H1 (cell line): Measurements from ENCODE around the gene DPP10. TPM values are rescaled to one million over a fixed set of nuclear protein-coding genes. Genes with fewer than 3 reads are reported as not detected.

Source experiments
- CTCF ChIA-PET: fragments of 300-600 bp; sonication (Branson Sonifier 250); formaldehyde crosslinking; loops from one replicate; lab custom pipeline; 2021; ENCODE audit not compliant: partially characterized antibody; lab: Charles Lee
- POLR2A ChIA-PET: fragments of 300-600 bp; sonication (Branson Sonifier 250); formaldehyde crosslinking; loops from one replicate; lab custom pipeline; 2021; ENCODE audit warnings: inconsistent platforms; ENCODE audit not compliant: partially characterized antibody; lab: Charles Lee
- DNase-seq, 2 experiments: peaks; one replicate each; pipeline versions ENCODE4 v3.0.0 to v3.0.0-alpha.2; 2010 to 2022; ENCODE audit warnings: low spot score in 2 of 2, low read depth in 1 of 2, mixed read lengths in 1 of 2
- FAIRE-seq: peaks from 2 replicates; lab custom pipeline; 2011; peaks lifted over from hg19 to GRCh38; lab: Jason Lieb, UNC
- H2AFZ ChIP-seq: 2 replicates; pipeline ENCODE4 v1.8.1; 2012; ENCODE audit warnings: low read length, inconsistent platforms
- H2AK5ac ChIP-seq: 2 replicates; pipeline ENCODE4 v1.6.1; 2013; ENCODE audit warnings: low read depth, low read length
- H2BK120ac ChIP-seq: replicated peaks from 2 replicates; pipeline ENCODE3; 2013; ENCODE audit warnings: low read depth, low read length, inconsistent platforms
- H2BK12ac ChIP-seq: 2 replicates; pipeline ENCODE4 v1.6.1; 2013; ENCODE audit warnings: low read depth, low read length
- H2BK15ac ChIP-seq: 2 replicates; pipeline ENCODE4 v1.6.1; 2013; ENCODE audit warnings: low read length
- H2BK20ac ChIP-seq: 2 replicates; pipeline ENCODE4 v1.6.1; 2013; ENCODE audit warnings: low read length
- H2BK5ac ChIP-seq: 2 replicates; pipeline ENCODE4 v1.6.1; 2013; ENCODE audit warnings: low read depth, low read length
- H3K14ac ChIP-seq: 2 replicates; pipeline ENCODE4 v1.6.1; 2013; ENCODE audit warnings: inconsistent platforms; ENCODE audit not compliant: insufficient read length
- H3K18ac ChIP-seq: 2 replicates; pipeline ENCODE4 v1.6.1; 2013; ENCODE audit warnings: low read length; ENCODE audit errors: extremely low read depth
- H3K23ac ChIP-seq: 2 replicates; pipeline ENCODE4 v1.6.1; 2013; ENCODE audit warnings: inconsistent platforms; ENCODE audit not compliant: insufficient read length
- H3K23me2 ChIP-seq: 2 replicates; pipeline ENCODE4 v1.6.1; 2013; ENCODE audit warnings: low read depth, low read length
- H3K27ac ChIP-seq: 2 replicates; pipeline ENCODE4 v1.6.1; 2011; ENCODE audit warnings: low read depth, low read length, inconsistent platforms
- H3K27me3 ChIP-seq, 4 experiments: replicated peaks in 1 of 4; 1 replicate in 1 of 4; 2 replicates in 3 of 4; pipeline versions ENCODE4 v1.6.1 to v1.8.1; 2011 to 2013; ENCODE audit warnings: low read length in 3 of 4, mild to moderate bottlenecking in 3 of 4, inconsistent platforms in 2 of 4, mixed read lengths in 2 of 4, moderate library complexity in 1 of 4; ENCODE audit not compliant: control insufficient read depth in 3 of 4, insufficient read depth in 3 of 4; ENCODE audit errors: extremely low read depth in 1 of 4
- H3K36me3 ChIP-seq, 4 experiments: 2 replicates each; pipeline versions ENCODE4 v1.6.1 to v1.8.1; 2011 to 2013; ENCODE audit warnings: mild to moderate bottlenecking in 4 of 4, low read length in 3 of 4, moderate library complexity in 2 of 4, control low read depth in 1 of 4, inconsistent platforms in 1 of 4; ENCODE audit not compliant: insufficient read depth in 4 of 4, control insufficient read depth in 2 of 4
- H3K4ac ChIP-seq: replicated peaks from 2 replicates; pipeline ENCODE3; 2013; ENCODE audit warnings: low read length, low read depth, mixed read lengths, inconsistent platforms; ENCODE audit not compliant: insufficient read length
- H3K4me1 ChIP-seq, 4 experiments: replicated peaks in 1 of 4; 1 replicate in 1 of 4; 2 replicates in 3 of 4; pipeline versions ENCODE4 v1.6.1 to v1.8.1; 2011 to 2013; ENCODE audit warnings: low read length in 3 of 4, inconsistent platforms in 2 of 4, mixed read lengths in 1 of 4; ENCODE audit not compliant: insufficient read depth in 4 of 4, control insufficient read depth in 3 of 4
- H3K4me2 ChIP-seq, 2 experiments: 2 replicates each; pipeline versions ENCODE4 v1.6.1 to v1.8.1; 2011 to 2013; ENCODE audit warnings: low read depth in 2 of 2, low read length in 2 of 2, control low read depth in 1 of 2, inconsistent platforms in 1 of 2, mild to moderate bottlenecking in 1 of 2; ENCODE audit not compliant: insufficient read depth in 1 of 2
- H3K4me3 ChIP-seq, 4 experiments: fragments of 200-600, 300-600 bp in 1 of 4; sonication (generic), shearing (Covaris generic), sonication (Bioruptor Twin) in 1 of 4; 2 replicates each; pipeline versions ENCODE4 v1.5.1 to v1.8.1; 2011 to 2016; ENCODE audit warnings: low read length in 4 of 4, low read depth in 3 of 4, control low read depth in 2 of 4, inconsistent platforms in 2 of 4, mild to moderate bottlenecking in 2 of 4, mixed read lengths in 1 of 4, moderate library complexity in 1 of 4; ENCODE audit not compliant: insufficient read depth in 2 of 4; ENCODE audit errors: extremely low read depth in 1 of 4
- H3K56ac ChIP-seq: replicated peaks from 2 replicates; pipeline ENCODE3; 2013; ENCODE audit warnings: low read depth, mild to moderate bottlenecking, mixed read lengths, low read length, inconsistent platforms; ENCODE audit not compliant: insufficient read length
- H3K79me1 ChIP-seq: 2 replicates; pipeline ENCODE4 v1.6.1; 2013; ENCODE audit warnings: low read depth, low read length, control low read depth
- H3K79me2 ChIP-seq, 2 experiments: 2 replicates each; pipeline versions ENCODE4 v1.6.1 to v1.8.1; 2012 to 2013; ENCODE audit warnings: low read length in 2 of 2, mild to moderate bottlenecking in 2 of 2, inconsistent platforms in 1 of 2; ENCODE audit not compliant: insufficient read depth in 2 of 2, control insufficient read depth in 1 of 2
- H3K9ac ChIP-seq, 4 experiments: replicated peaks in 1 of 4; 1 replicate in 1 of 4; 2 replicates in 3 of 4; pipeline versions ENCODE4 v1.6.1 to v1.8.1; 2011 to 2013; ENCODE audit warnings: low read depth in 3 of 4, low read length in 3 of 4, control low read depth in 2 of 4, mild to moderate bottlenecking in 2 of 4, moderate library complexity in 2 of 4, inconsistent platforms in 1 of 4; ENCODE audit errors: extremely low read depth in 1 of 4
- H3K9me3 ChIP-seq, 2 experiments: 2 replicates each; pipeline versions ENCODE4 v1.6.1 to v1.8.1; 2012 to 2013; ENCODE audit warnings: mild to moderate bottlenecking in 2 of 2, moderate library complexity in 2 of 2, control low read depth in 1 of 2, inconsistent platforms in 1 of 2, low read depth in 1 of 2, low read length in 1 of 2, mixed read lengths in 1 of 2; ENCODE audit not compliant: insufficient read depth in 2 of 2
- H4K20me1 ChIP-seq, 2 experiments: replicated peaks in 1 of 2; 2 replicates each; pipeline versions ENCODE3 to v1.8.1; 2011 to 2013; ENCODE audit warnings: inconsistent platforms in 2 of 2, low read length in 2 of 2, mild to moderate bottlenecking in 1 of 2; ENCODE audit not compliant: insufficient read depth in 2 of 2, control insufficient read depth in 1 of 2
- H4K5ac ChIP-seq: 2 replicates; pipeline ENCODE4 v1.6.1; 2013; ENCODE audit warnings: low read length, low read depth, mixed read lengths, inconsistent platforms; ENCODE audit not compliant: insufficient read length
- H4K8ac ChIP-seq: 2 replicates; pipeline ENCODE4 v1.8.0; 2013; ENCODE audit warnings: mild to moderate bottlenecking, moderate library complexity, low read length, inconsistent platforms; ENCODE audit not compliant: insufficient read depth; ENCODE audit errors: extremely low read depth
- H4K91ac ChIP-seq: replicated peaks from 2 replicates; pipeline ENCODE3; 2013; ENCODE audit warnings: low read length, mixed read lengths, inconsistent platforms; ENCODE audit not compliant: insufficient read length
- SIRT6 ChIP-seq: IDR thresholded peaks from one replicate; pipeline ENCODE4 v1.7.1; 2012; ENCODE audit warnings: low read length, inconsistent platforms
- WGBS, 2 experiments: shearing (Covaris generic) in 1 of 2; methylation state at CpG; one replicate each; pipeline versions ENCODE4 v1.1.6 to v1.1.7; 2013 to 2015; ENCODE audit warnings: low lambda C conversion rate in 2 of 2, mixed read lengths in 2 of 2, inconsistent platforms in 1 of 2, low coverage in 1 of 2, missing lambda C conversion rate in 1 of 2; ENCODE audit not compliant: insufficient replicate concordance in 2 of 2, insufficient coverage in 1 of 2, insufficient read length in 1 of 2; ENCODE audit errors: extremely low coverage in 1 of 2, missing lambda C conversion rate in 1 of 2; 5-methylcytosine and 5-hydroxymethylcytosine counted together
- polyA plus RNA-seq, 7 experiments: library from polyadenylated mRNA; depleted of rRNA in 3 of 7; stranded (reverse) in 5 of 7; unstranded in 2 of 7; fragments of >200 nt in 5 of 7; fragments of 200-250 nt in 2 of 7; gene quantifications; 1 replicate in 5 of 7; 2 replicates in 1 of 7; 4 replicates in 1 of 7; pipeline versions ENCODE4 v1.2.1 to v1.2.3, GENCODE V29; 2011 to 2013; ENCODE audit warnings: missing spikeins in 2 of 7, mixed read lengths in 2 of 7
- total RNA-seq: library from RNA; stranded (reverse); fragmentation: NEBNext Ultra II Directional; extraction: Animal tissue kit (Norgen Biotek cat#: 25700); gene quantifications from 2 replicates; pipeline ENCODE4 v1.2.1, GENCODE V29; 2021

The DPP10 gene
- total and polyA plus RNA-seq, 2 of the 8 experiments (the other 6 are each of a cell fraction or from before 2014, with no cell fraction given) = 3.3 to 7.2 TPM

DNA sequence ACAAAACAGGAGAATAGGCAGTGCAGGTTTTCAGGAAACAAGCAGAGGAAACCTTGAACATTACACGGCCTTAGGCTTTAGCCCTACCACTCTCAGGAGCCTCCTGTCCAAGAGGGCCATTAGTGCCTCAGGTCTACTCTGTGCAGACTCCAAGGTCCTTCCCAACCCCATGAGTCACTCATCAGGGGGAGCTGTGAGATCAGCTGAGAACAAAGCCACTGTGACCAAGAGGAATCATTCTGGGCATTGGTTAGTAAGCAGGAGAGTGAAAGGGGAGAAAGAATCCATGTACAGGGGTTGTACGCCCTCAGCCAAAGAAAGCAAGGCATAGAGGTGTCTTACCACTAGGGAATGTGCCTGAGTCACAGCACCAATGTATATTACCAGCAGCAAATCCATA lies 680.3 kb downstream of the DPP10 start:
- no peak overlapping the region for H3K4ac ChIP-seq
- no peaks in the 10 kb centered on the region for H3K23me2 ChIP-seq
- no peak overlapping the region for H4K5ac ChIP-seq
- FAIRE-seq (no peak), DNase-seq (no peak)
- H3K18ac ChIP-seq = no peak overlapping the region
- ChIA-PET CTCF (interaction anchor here (0.6 kb wide), 1 partner anchor 27 kb away, joined by 3 read pairs; no protein-coding TSS in a partner anchor), POLR2A (no interaction called here)
- no peaks in the 10 kb centered on the region for H3K36me3 ChIP-seq
- no peaks in the 10 kb centered on the region for H3K79me2 ChIP-seq
- 92% methylated on average over 2 of the region's 2 CpGs; no CpG with 5 or more reads in 1 of the 2 experiments for WGBS, 2 experiments
- no peak overlapping the region for H4K8ac ChIP-seq
- no peak overlapping the region for H3K56ac ChIP-seq
- no peak overlapping the region for H2AFZ ChIP-seq
- no peaks in the 10 kb centered on the region for H3K79me1 ChIP-seq
- H2BK15ac ChIP-seq = no peak overlapping the region
- no peak overlapping the region for H3K14ac ChIP-seq
- H2BK5ac ChIP-seq = no peak overlapping the region
- H4K20me1 ChIP-seq = no peaks in the 10 kb centered on the region
- no peak overlapping the region for H3K23ac ChIP-seq
- H2BK120ac ChIP-seq = no peak overlapping the region
- H3K9ac ChIP-seq = no peak overlapping the region
- H3K27me3 ChIP-seq = no peaks in the 10 kb centered on the region
- no peak overlapping the region for H2BK20ac ChIP-seq
- H3K4me2 ChIP-seq = no peak overlapping the region
- TF ChIP-seq SIRT6 = no peak
- H4K91ac ChIP-seq = no peak overlapping the region
- H3K4me3 ChIP-seq = no peak overlapping the region
- no peak overlapping the region for H2AK5ac ChIP-seq
- H2BK12ac ChIP-seq = no peak overlapping the region
- peaks cover 3 to 9% of the 10 kb centered on the region in 2 experiments; a peak in 3 of 4 replicates for H3K9me3 ChIP-seq
- H3K4me1 ChIP-seq = peaks cover 0 to 5% (median 3%) of the 10 kb centered on the region in 4 experiments; a peak in 5 of 7 replicates
- no peak overlapping the region for H3K27ac ChIP-seq
